GM23338 (cell line): Measurements from ENCODE around the gene HLCS. TPM values are rescaled to one million over a fixed set of nuclear protein-coding genes. Genes with fewer than 3 reads are reported as not detected.

Experiments
- ATAC-seq: fragments of 200-7000 bp; cut with Tn5 transposase; 3 replicates; pipeline ENCODE4 v1.9.1; 2020
- DNase-seq: peaks from one replicate; pipeline ENCODE4 v3.0.0-alpha.2; 2015; ENCODE audit warnings: low spot score
- H2AFZ ChIP-seq: fragments of 200-600 bp; sonication (generic); 2 replicates; pipeline ENCODE4 v1.8.0; 2016; ENCODE audit warnings: antibody characterized with exemption, mild to moderate bottlenecking, moderate library complexity
- H3F3A ChIP-seq: fragments of 200-600 bp; sonication (generic); replicated peaks from 2 replicates; pipeline ENCODE4 v1.8.0; 2017; ENCODE audit warnings: antibody characterized with exemption, mixed run types, low read depth
- H3K27ac ChIP-seq: fragments of 200-600 bp; sonication (generic); 2 replicates; pipeline ENCODE4 v1.6.1; 2016; ENCODE audit warnings: low read depth
- H3K27me3 ChIP-seq: fragments of 200-600 bp; sonication (generic); 2 replicates; pipeline ENCODE4 v1.8.0; 2016; ENCODE audit warnings: mild to moderate bottlenecking, mixed run types, moderate library complexity; ENCODE audit not compliant: insufficient read depth
- H3K36me3 ChIP-seq: fragments of 200-600 bp; sonication (generic); 2 replicates; pipeline ENCODE4 v1.8.0; 2016; ENCODE audit warnings: mild to moderate bottlenecking; ENCODE audit not compliant: insufficient read depth
- H3K4me1 ChIP-seq: fragments of 200-600 bp; sonication (generic); 2 replicates; pipeline ENCODE4 v1.8.0; 2016; ENCODE audit warnings: mild to moderate bottlenecking, moderate library complexity; ENCODE audit not compliant: insufficient read depth
- H3K4me2 ChIP-seq: fragments of 200-600 bp; sonication (generic); 2 replicates; pipeline ENCODE4 v1.7.1; 2017; ENCODE audit warnings: mixed run types
- H3K4me3 ChIP-seq: fragments of 200-600 bp; sonication (generic); 2 replicates; pipeline ENCODE4 v1.6.1; 2016; ENCODE audit warnings: mixed run types
- H3K79me2 ChIP-seq: fragments of 200-600 bp; sonication (generic); replicated peaks from 2 replicates; pipeline ENCODE4 v1.8.0; 2017; ENCODE audit warnings: mild to moderate bottlenecking; ENCODE audit not compliant: insufficient read depth
- H3K9me2 ChIP-seq: fragments of 200-600 bp; sonication (generic); 2 replicates; pipeline ENCODE4 v1.8.0; 2017; ENCODE audit not compliant: insufficient read depth
- H4K20me1 ChIP-seq: fragments of 200-600 bp; sonication (generic); replicated peaks from 2 replicates; pipeline ENCODE4 v1.8.0; 2017; ENCODE audit warnings: mild to moderate bottlenecking; ENCODE audit not compliant: insufficient read depth
- H3K27ac Mint-ChIP-seq: 2 replicates; pipeline ENCODE4 v1.8.0; 2020; ENCODE audit warnings: inconsistent platforms, mild to moderate bottlenecking, moderate library complexity, mixed read lengths
- H3K27me3 Mint-ChIP-seq: 3 replicates; pipeline ENCODE4 v1.8.0; 2022; ENCODE audit warnings: low read depth, mild to moderate bottlenecking, moderate library complexity, mixed read lengths, inconsistent platforms; ENCODE audit not compliant: insufficient read depth, poor library complexity
- H3K36me3 Mint-ChIP-seq: 3 replicates; pipeline ENCODE4 v1.8.0; 2021; ENCODE audit warnings: low read depth, mild to moderate bottlenecking, inconsistent platforms, moderate library complexity, mixed read lengths
- H3K4me1 Mint-ChIP-seq: 3 replicates; pipeline ENCODE4 v1.8.0; 2020; ENCODE audit warnings: mild to moderate bottlenecking, inconsistent platforms, mixed read lengths
- H3K4me3 Mint-ChIP-seq: 3 replicates; pipeline ENCODE4 v1.8.0; 2021; ENCODE audit warnings: moderate library complexity, mild to moderate bottlenecking, inconsistent platforms, mixed read lengths
- H3K9me3 Mint-ChIP-seq: 3 replicates; pipeline ENCODE4 v1.8.0; 2020; ENCODE audit warnings: moderate library complexity, mild to moderate bottlenecking, inconsistent platforms, mixed read lengths
- CREB1 ChIP-seq: fragments of 250-450 bp; sonication (Bioruptor Pico); IDR thresholded peaks from 2 replicates; pipeline ENCODE4 v1.5.0; 2020; ENCODE audit warnings: low read depth, mild to moderate bottlenecking, moderate library complexity
- JUNB ChIP-seq: IDR thresholded peaks from one replicate; pipeline ENCODE4 v1.6.1; 2016; ENCODE audit warnings: antibody characterized with exemption; ENCODE audit not compliant: unreplicated experiment
- NANOG ChIP-seq: IDR thresholded peaks from 2 replicates; pipeline ENCODE4 v1.6.1; 2016; ENCODE audit warnings: antibody characterized with exemption, borderline replicate concordance
- POLR2AphosphoS5 ChIP-seq: IDR thresholded peaks from 2 replicates; pipeline ENCODE4 v1.6.1; 2016; ENCODE audit warnings: antibody characterized with exemption, low read depth
- STAT1 ChIP-seq: IDR thresholded peaks from one replicate; pipeline ENCODE4 v1.6.1; 2016; ENCODE audit warnings: antibody characterized with exemption; ENCODE audit not compliant: unreplicated experiment
- polyA plus RNA-seq: library from polyadenylated mRNA; unstranded; fragments of >200 nt; fragmentation: Nextera tagmentation; extraction: Ambion mirVana; gene quantifications from 2 replicates; pipeline ENCODE4 v1.2.1, GENCODE V29; 2016
- total RNA-seq: library from RNA; depleted of rRNA; stranded (reverse); fragments of >200 nt; shearing (Covaris generic); gene quantifications from 2 replicates; pipeline ENCODE4 v1.2.3, GENCODE V29; 2014
- TF ChIP-seq, protein P1 (sequence below): fragments of 250-450 bp; sonication (Bioruptor Pico); IDR thresholded peaks from 2 replicates; pipeline ENCODE4 v1.5.0; 2020; ENCODE audit warnings: mild to moderate bottlenecking, moderate library complexity

Gene HLCS
- total and polyA plus RNA-seq, 2 experiments from 2014 or later: 6.1 to 14.7 TPM

DNA sequence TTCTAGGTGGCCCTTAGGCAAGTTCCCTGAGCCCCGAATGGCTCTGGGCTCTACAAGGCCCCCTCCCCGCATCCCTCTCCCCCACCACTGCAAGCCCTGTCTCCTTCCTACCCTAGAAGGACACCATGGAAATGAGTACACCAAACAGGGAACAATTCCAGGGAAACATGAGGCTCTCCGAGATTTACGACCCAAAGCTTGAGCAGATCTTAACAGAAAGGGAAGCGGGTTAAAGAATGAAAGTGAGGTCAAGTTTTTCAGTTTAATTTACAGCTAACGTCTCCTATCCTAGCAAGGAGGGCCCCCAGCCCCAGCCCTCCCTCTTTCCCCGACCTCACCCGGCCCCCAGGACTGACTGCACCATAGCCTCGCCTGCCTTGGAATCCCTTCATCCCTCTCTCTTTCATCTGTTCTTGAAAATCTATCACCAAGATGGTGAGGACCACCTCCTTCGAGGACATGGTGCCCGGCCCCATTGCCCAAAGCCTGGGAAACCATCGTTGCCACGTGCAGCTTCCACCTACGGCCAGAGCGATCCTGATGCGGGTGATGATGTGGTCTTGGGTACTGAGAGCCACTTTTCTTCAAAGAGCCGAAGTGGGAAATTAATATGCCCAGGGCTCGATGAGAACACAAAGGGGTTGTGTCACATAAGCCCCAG lies 237.0 kb downstream of the HLCS start:
- H3K4me3 ChIP-seq: no peak overlapping the region
- Mint-ChIP-seq H3K36me3 (no peaks in the 10 kb centered on the region), H3K4me3 (no peak overlapping the region), H3K4me1 (no peaks in the 10 kb centered on the region), H3K27me3 (no peaks in the 10 kb centered on the region), H3K9me3 (no peaks in the 10 kb centered on the region), H3K27ac (no peak overlapping the region)
- TF ChIP-seq, protein P1, sequence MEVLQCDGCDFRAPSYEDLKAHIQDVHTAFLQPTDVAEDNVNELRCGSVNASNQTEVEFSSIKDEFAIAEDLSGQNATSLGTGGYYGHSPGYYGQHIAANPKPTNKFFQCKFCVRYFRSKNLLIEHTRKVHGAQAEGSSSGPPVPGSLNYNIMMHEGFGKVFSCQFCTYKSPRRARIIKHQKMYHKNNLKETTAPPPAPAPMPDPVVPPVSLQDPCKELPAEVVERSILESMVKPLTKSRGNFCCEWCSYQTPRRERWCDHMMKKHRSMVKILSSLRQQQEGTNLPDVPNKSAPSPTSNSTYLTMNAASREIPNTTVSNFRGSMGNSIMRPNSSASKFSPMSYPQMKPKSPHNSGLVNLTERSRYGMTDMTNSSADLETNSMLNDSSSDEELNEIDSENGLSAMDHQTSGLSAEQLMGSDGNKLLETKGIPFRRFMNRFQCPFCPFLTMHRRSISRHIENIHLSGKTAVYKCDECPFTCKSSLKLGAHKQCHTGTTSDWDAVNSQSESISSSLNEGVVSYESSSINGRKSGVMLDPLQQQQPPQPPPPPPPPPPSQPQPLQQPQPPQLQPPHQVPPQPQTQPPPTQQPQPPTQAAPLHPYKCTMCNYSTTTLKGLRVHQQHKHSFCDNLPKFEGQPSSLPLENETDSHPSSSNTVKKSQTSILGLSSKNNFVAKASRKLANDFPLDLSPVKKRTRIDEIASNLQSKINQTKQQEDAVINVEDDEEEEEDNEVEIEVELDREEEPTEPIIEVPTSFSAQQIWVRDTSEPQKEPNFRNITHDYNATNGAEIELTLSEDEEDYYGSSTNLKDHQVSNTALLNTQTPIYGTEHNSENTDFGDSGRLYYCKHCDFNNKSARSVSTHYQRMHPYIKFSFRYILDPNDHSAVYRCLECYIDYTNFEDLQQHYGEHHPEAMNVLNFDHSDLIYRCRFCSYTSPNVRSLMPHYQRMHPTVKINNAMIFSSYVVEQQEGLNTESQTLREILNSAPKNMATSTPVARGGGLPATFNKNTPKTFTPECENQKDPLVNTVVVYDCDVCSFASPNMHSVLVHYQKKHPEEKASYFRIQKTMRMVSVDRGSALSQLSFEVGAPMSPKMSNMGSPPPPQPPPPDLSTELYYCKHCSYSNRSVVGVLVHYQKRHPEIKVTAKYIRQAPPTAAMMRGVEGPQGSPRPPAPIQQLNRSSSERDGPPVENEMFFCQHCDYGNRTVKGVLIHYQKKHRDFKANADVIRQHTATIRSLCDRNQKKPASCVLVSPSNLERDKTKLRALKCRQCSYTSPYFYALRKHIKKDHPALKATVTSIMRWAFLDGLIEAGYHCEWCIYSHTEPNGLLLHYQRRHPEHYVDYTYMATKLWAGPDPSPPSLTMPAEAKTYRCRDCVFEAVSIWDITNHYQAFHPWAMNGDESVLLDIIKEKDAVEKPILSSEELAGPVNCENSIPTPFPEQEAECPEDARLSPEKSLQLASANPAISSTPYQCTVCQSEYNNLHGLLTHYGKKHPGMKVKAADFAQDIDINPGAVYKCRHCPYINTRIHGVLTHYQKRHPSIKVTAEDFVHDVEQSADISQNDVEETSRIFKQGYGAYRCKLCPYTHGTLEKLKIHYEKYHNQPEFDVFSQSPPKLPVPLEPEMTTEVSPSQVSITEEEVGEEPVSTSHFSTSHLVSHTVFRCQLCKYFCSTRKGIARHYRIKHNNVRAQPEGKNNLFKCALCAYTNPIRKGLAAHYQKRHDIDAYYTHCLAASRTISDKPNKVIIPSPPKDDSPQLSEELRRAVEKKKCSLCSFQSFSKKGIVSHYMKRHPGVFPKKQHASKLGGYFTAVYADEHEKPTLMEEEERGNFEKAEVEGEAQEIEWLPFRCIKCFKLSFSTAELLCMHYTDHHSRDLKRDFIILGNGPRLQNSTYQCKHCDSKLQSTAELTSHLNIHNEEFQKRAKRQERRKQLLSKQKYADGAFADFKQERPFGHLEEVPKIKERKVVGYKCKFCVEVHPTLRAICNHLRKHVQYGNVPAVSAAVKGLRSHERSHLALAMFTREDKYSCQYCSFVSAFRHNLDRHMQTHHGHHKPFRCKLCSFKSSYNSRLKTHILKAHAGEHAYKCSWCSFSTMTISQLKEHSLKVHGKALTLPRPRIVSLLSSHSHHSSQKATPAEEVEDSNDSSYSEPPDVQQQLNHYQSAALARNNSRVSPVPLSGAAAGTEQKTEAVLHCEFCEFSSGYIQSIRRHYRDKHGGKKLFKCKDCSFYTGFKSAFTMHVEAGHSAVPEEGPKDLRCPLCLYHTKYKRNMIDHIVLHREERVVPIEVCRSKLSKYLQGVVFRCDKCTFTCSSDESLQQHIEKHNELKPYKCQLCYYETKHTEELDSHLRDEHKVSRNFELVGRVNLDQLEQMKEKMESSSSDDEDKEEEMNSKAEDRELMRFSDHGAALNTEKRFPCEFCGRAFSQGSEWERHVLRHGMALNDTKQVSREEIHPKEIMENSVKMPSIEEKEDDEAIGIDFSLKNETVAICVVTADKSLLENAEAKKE: no peak
- TF ChIP-seq STAT1 (no peak), CREB1 (no peak), JUNB (no peak), POLR2AphosphoS5 (no peak), NANOG (no peak)
- DNase-seq (no peak), ATAC-seq (no peak)
- H3K36me3 ChIP-seq: no peaks in the 10 kb centered on the region
- no peak overlapping the region for H3K27ac ChIP-seq
- no peaks in the 10 kb centered on the region for H4K20me1 ChIP-seq
- H3K4me1 ChIP-seq: no peaks in the 10 kb centered on the region
- no peaks in the 10 kb centered on the region for H3F3A ChIP-seq
- H3K79me2 ChIP-seq: no peaks in the 10 kb centered on the region
- H3K4me2 ChIP-seq: no peak overlapping the region
- H3K9me2 ChIP-seq: no peaks in the 10 kb centered on the region
- H3K27me3 ChIP-seq: no peaks in the 10 kb centered on the region
- no peak overlapping the region for H2AFZ ChIP-seq
